NCI-H748 (cell line): ENCODE measurements around the gene FAR1.
"Not testable (repeated sequence)": the region's sequence is repeated elsewhere in the genome, so short reads cannot be mapped to it uniquely, and the experiment has no call there.

Experiments
- DNase-seq: peaks from one replicate; lab custom pipeline; 2025; ENCODE audit not compliant: unreplicated experiment; lab: John Stamatoyannopoulos, UW

The FAR1 gene

DNA sequence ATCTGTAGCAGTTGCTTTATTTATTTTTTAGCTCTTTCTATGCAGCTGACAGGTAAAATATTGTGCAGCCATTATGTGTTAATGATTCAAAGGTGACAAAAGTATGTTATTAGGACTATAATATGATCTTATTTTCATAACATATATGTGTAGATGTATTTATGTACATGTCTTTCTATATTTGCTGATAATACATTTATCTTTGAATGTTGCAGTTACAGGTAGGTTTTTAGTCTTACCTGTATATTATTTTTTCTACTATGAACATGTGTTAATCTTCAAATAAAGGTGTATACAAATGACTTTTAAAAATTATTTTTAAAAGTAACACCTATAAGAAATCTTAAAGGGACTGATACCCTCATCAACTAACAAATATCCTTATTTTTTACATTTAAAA, 33.6 kb downstream of the FAR1 start:
- DNase-seq: no peak

DNA sequence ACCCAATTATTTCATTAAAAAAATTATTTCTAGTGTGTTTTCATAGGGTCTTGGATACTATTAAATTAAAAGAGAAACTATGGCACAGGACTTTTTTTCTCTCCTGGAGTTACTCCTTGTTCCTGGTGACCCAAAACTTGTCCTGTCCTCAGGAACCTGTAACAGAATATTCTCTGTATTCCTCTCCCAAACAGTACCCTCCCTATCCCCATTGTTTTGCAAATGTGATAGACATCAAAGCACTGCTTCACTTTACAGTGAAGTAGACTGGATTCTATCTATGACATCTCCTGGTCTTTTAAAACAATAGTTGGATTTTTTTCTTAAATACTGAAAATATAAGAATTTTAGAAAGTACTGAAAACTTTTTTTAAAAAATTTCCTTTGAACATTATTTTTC, 37.2 kb downstream of the FAR1 start:
- no peak for DNase-seq

DNA sequence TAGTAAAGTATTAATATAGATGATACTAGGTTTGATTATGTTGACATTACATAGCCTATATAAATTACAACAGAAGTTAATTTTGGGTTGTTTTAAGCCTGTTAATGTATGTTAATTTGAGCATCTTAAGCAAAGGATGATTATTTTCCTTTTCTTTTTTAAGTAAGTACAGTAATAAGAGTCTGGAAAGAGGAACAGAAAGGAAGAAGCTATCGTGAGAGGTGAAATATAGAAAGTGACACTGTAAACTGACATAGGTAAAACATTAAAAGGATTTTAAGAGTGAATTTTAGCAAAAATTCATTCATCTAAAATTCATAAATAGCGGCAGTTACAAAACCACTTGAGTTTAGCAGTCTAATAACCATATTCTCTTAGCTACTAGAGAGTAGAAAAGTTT, 45.5 kb downstream of the FAR1 start:
- no peak for DNase-seq

DNA sequence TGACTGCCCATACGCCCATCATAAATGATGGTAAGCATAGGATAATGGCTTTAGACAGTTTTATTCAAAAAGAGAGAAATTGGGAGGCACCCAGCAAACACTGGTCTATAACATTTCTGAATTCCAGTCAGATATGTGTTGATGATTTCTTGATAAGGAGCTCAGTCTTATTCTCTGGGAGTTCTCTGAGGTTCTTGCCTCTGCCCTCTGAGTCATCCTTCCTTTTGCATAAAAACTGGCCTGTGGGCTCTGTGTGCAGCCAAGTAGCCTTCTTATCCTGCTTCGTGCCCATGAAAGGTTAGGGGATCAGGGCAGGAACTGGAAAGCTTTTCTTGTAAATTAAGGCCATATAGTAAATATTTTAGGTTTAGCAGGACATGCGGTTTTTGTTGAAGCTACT, 48.9 kb downstream of the FAR1 start:
- DNase-seq: no peak

DNA sequence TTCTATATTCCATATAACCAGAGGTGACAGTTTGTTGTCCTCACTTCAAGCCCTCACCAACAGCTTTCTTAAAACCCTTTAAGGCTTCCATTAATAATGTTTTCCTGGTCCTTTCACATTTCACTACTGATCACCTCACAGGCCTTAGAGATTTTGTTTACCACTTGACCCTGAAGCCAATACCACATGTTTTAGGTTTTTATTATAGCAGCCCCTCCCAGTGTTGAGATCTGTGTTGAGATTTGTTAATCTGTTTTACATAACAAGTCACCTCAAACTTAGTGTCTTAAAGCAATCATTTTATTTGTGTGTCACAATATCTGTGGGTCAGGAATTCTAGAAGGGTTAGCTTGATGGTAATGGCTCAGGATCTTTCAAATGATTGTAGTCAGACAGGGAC, 49.9 kb downstream of the FAR1 start:
- DNase-seq: no peak

DNA sequence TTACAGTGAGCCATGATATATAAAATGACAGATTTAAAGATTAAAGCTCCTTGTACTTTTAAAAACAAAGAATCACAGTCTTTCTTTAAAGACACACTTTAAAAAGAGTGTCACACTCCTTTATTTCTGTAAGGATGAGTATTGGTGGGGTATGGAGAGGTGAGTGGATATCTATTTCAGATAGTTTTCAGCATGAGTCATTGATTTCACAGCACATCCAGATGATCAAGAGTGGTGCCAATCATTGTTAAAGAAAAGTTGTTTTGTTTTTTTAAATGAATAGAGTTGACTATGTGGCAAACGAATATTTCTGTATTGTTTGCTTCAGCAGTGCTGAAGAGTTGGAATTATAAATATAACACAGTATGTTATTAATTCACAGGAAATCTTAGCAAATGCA, 52.5 kb downstream of the FAR1 start:
- DNase-seq: no peak

DNA sequence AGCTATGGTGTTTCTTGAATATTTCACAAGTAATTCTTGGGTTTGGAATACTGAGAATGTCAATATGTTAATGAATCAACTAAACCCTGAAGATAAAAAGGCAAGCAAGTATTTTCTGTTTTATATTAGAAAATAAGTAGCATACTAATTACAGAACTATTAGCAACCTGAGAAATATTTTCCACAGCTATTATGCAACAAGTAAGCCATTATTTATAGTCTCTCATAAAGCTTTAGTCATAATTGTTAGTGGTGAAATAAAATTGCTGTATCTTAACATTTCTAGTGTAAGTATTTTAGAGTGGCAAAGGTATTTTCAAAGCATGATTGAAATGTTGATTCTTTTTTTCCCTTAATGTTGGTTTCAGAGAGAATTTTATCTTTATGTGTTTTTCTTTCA, 53.3 kb downstream of the FAR1 start:
- no peak for DNase-seq

DNA sequence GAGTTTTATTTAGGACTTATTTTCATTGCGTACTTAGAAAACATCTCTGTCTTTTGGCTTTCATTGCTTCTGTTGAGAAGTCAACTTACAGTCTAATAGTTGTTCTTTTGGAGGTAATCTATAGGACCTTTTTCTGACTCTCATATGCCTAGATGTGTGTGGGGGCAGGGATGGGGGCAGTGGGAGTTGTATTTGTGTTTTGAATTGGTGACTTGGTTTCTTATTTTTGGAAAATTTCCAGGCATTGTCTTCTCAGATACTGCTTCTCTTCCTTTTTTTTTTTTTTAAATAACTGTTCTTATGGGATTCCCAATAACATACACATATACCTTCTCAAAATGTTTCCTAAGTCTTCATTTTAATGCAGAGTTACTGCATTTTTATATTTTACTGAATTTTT, 58.0 kb downstream of the FAR1 start:
- no peak for DNase-seq

DNA sequence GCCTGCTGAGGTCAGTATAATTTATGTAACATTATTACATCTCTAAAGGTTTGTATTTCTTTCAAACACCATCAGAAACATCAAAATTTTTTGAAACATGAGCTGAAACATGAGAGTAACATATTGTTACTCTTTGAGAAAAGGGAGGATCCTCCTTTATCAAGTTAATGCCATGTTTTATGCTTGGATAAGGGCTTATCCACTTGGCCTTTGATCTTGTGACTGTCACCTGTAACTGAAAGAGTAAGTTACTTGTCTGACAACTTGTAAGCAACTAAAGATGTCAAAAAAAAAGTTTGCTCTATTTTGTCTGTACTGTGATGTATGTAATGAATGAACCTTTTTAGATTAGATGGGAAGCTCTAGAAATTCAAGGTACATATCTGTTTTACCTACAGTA, 59.6 kb downstream of the FAR1 start:
- DNase-seq: no peak

DNA sequence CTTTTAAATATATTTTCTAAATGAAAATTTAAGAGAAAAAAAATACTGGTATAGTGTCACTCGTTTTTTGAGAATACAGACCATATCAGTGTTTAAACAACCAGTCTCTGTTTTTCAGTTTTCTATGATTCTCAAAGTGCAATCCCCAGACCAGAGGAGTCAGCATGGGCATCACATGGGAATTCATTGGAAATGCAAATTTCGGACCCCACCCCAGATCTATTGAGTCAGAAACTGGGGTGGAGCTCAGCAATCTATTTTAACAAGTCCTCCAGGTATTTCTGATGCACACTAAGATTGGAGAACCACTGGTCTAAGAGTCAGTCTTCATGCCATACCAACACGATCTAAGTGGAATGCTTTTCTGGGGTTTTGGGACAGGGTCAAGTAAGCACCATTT, 66.1 kb downstream of the FAR1 start:
- no peak for DNase-seq

DNA sequence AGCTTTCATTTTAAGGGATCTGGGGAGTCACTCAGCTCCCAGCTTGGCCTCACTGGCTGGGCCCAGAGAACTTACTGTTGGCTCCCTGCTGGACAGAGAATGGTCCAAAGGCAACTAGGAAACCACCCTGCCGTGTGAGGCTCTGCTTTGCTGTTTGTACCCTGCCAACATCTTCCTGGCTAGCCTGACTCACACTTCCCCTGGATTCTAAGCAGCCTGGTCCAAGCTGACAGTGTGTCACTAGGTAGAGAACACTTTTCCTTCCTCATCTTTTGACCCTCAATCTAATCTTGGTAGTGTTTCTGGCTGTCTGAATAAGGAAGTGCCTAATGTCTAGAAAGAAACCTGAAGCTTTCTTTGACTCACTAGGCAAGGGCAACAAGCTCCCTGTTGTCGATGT, 76.7 kb downstream of the FAR1 start:
- DNase-seq: no peak

DNA sequence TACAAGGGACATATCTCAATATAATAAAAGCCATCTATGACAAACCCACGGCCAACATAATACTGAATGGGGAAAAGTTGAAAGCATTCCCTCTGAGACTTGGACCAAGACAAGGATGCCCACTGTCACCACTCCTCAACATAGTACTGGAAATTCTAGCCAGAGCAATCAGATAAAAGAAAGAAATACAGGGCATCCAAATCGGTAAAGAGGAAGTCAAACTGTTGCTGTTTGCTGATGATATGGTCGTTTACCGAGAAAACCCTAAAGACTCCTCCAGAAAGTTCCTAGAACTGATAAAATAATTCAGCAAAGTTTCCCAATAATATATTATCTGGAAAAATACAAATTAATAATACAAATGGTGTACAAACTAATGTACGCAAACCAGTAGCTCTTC, 84.8 kb downstream of the FAR1 start:
- DNase-seq: not testable (repeated sequence)

DNA sequence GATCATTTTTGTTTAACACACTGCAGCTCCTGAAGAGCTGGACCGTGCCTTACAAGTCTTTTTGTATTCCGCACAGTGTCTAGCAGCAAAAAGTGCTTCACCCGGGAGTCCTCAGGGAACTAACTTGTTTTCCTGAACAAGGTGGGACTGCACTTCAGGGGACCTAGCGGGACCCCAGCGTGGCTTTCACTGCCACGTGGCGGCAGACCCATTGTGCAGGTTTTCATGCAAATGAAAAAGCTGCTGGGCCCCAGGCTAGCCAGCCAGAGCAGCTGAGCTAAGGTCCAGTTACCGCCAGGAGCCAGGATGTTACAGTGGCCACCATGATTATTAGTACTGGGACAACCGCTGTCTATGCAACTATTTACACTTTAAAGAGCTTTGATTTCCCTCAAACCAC, 90.6 kb downstream of the FAR1 start:
- no peak for DNase-seq

DNA sequence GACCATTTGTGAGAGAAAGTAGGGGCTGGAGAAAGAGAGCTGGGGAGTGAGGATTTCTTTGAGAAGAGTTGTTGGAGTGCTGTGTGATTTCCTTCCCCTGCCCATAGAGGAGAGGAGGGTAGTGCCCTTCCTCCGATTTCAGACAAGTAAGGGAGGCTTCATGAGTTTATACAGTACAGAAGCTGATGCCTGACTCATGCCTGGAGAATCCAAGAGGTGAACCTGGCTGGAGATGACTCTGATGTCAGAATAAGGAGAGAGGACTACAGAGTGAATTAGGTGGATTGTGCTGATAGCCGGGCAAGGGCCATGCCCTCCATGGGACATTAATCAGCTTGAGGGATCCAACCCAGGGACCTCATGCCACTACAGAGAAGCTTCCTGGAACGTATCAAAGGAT, 91.6 kb downstream of the FAR1 start:
- DNase-seq: no peak

DNA sequence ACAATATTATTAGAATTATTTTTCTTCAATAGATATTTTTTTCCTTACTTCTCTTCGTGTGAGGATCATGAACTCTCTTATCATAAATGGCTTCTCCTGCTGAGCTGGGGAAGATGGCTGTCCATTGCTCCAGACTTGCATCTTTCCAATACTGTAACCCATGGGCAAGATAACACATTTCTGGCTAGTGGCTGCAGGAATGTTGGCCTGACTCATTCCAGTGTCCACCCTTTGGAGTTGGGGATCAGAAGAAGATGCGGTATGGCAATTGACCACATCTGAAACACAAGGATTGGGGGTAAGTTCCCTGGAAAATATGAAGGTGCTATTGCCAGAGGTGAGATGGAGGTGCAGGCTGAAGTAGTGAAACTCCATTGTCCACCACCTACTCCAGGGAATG, 92.8 kb downstream of the FAR1 start:
- DNase-seq: no peak

DNA sequence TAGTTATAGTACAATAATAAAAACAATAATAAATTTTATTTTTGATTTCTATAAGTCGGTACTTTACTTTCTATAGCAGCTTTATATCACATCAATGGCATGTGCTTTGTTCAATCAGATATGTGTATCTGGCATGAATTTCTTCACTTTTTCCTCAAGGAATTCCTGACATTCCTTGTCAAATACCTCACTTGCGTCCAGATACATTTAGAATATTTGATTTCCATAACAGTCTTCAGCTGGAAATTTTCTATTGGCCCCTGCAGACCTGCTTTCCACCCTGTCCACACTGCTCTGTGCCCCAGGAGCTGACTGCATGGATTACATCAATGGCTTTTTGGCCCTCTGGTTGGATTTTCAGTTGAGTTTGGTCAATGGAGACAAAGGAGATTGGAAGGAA, 93.2 kb downstream of the FAR1 start:
- DNase-seq: no peak

DNA sequence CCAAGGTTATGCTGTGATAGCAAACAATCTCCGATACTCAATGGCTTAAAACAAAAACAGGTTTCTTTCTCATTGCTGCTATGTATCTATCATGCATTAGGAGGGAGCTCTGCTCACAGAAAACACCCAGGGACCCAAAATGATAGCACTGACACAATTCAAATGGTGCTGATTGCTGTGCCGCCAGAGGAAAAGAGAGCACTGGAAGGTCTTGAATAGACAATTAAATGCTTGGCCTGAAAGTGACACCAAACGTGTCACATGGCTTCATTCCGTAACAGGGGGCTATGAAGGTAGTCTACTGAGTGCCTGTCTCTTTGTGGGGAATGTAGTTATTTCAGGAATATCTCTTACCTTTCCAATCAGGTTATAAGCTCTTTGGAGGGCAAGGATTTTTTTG, 94.2 kb downstream of the FAR1 start:
- DNase-seq: peak; percentile 60

DNA sequence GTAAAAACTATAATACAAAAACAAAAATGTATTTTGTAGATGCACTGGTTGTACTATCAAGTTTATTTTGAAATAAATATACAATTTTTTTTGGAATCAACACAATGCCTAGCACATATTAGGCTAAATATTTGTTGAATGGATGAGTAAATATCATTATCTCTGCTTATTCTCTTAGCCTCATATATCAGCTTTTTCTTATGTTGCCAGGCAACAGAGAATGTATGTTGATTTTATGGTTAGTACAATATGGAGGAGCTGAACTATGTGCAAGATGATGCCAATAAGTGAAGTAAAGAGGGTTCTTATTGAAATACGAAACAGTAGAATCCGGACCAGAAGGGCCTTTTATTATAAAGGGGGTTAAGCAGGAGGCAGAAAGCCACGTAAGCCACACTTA, 94.9 kb downstream of the FAR1 start:
- DNase-seq: peak; percentile 74

DNA sequence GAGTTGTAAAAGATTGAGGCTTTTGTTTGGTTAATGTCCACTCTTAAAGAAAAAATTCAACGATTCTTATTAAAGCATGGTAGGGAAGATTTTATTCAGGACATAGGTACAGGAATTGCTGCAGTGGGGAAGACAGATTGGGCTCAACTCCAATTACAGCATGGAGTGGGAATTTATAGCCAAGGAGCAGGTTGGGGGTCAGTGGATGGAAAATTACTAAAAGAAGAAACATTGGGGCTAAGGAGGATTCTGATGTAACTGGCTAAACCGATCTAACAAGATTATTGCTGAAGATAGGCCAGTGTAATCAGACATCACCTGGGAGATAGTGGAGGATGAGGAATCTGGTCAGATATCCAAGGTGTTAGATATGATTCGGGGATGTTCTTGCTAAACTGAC, 97.4 kb downstream of the FAR1 start:
- no peak for DNase-seq

DNA sequence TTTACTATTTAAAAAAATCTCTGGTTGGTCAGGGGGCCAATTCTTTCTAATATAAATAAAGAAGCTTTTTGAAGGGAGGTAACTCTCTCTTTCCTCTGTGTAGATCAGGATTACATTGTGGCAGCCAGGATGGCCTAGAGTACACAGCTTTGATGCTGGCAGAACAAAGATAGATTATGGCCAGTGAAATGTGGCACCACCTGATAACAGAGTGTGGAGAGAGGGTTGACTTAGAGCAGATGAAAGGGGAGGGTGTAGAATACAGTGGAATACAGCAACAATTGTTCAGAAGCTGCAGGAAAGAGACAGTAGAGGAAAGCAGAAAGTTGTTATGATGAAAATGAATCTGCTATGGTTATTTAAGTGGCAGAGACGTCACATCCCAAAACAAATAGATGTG, 99.0 kb downstream of the FAR1 start:
- no peak for DNase-seq

DNA sequence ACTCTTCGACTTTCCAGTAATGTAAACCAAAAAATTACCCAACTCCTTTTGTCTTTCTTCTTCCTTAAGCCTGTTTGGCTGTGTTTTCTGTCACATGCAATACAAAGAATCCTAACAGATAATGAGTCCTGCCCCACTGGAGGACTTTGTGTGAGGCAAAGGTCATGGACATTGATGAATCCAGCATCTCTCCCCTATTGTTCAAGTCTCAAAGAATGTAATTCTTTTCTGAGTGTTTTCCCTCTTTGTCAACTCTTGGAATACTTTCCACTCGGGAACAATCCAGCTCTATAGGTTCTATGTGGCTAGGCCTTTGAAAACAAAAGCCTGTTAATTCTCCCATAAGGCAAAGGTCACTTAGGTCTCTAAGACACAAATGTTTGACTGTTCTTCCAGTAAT, 100.7 kb downstream of the FAR1 start:
- no peak for DNase-seq

DNA sequence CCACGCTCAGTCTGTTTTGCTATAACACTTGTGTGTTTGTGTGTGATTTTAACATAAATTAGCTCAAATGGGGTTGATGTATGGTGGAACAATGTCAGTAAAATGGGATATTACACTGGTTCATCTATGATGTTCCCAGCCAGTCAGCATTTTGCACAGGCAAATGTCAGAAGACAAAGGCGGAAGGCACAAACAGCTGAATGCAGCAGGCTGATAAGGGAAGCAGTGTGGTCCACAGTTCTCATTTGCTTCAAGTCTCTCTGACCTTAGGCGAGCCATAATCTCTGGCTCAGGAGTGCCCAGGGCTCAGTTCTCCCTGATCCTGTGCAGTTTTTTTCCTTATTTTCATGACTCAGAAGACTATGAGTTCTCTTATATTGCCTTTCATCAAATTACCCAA, 102.7 kb downstream of the FAR1 start:
- DNase-seq: no peak

DNA sequence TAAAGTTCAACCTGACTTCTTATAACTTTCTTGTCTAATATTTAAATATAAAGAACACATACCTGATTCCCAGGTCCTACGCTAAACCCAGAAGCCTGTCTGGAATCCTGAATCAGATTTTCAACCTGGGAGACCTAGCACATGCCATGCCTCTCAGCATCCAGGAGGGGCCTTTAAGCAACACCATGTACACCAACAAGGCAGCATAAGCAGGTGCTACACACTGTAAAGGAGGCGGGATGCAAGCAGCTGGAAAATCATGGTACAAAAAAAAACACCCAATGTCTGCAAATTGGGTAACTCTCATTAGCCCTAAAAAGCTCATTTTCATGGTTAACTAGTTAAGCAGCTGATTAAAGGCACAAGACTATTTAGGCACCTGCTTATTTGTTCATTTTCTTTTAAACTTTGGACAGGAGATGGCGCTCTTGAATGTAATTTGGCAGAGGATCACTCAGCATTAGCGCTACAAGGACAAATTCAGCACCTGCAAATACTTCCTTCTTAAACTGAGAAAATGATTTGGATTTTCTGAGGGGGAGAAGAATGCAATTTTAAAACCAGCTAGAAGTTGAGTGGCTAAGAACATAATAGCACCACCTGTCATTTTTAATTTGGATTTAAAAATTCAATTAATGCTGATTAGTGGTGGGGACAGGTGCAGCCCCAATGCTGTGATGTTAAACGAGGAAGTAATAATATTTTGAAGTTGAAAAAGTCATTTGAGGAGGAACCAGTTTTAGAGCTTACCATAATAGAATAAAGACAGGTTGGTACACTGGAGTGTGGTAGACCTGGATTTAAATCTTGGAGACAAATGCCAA, 104.0 kb downstream of the FAR1 start:
- peak; percentile 79 for DNase-seq
